Left ventricle myocardium inferior (tissue), 1 donor: ENCODE measurements around the gene UBAC1. TPM values are rescaled to one million over a fixed set of nuclear protein-coding genes. Genes with fewer than 3 reads are reported as not detected.

ENCODE experiments used
- DNase-seq: peaks from one replicate; pipeline ENCODE4 v3.0.0-alpha.2; 2020
- H3K27ac ChIP-seq: fragments of 200-600 bp; replicated peaks from 2 replicates; pipeline ENCODE4 v1.8.0; 2021
- H3K27me3 ChIP-seq: fragments of 200-600 bp; 2 replicates; pipeline ENCODE4 v1.8.0; 2021; ENCODE audit warnings: low read depth
- H3K36me3 ChIP-seq: fragments of 200-600 bp; 2 replicates; pipeline ENCODE4 v1.8.0; 2021
- H3K4me1 ChIP-seq: fragments of 200-600 bp; 2 replicates; pipeline ENCODE4 v1.8.0; 2021
- H3K4me3 ChIP-seq: fragments of 200-600 bp; 2 replicates; pipeline ENCODE4 v1.8.0; 2021; ENCODE audit warnings: mild to moderate bottlenecking, moderate library complexity
- H3K9me3 ChIP-seq: fragments of 200-600 bp; replicated peaks from 2 replicates; pipeline ENCODE4 v1.8.0; 2021
- intact Hi-C: fragments of 100-400 bp; cut with micrococcal nuclease; formaldehyde crosslinking; loops from one replicate; pipeline ENCODE4 v1.11.0; 2022
- total RNA-seq: library from RNA; stranded (reverse); fragmentation: NEBNext Ultra II Directional; extraction: Animal tissue kit (Norgen Biotek cat#: 25700); gene quantifications from one replicate; pipeline ENCODE4 v1.2.1, GENCODE V29; 2021
- TF ChIP-seq, protein P1 (sequence below): fragments of 200-600 bp; IDR thresholded peaks from 2 replicates; pipeline ENCODE4 v1.8.0; 2021; ENCODE audit warnings: antibody characterized with exemption, mild to moderate bottlenecking, borderline replicate concordance
- donor health status: DM: no; HTN: yes; CAD: no; lungs with severe emphysema.

The UBAC1 gene
- total RNA-seq, 1 donor from 2014 or later: 108 TPM

DNA sequence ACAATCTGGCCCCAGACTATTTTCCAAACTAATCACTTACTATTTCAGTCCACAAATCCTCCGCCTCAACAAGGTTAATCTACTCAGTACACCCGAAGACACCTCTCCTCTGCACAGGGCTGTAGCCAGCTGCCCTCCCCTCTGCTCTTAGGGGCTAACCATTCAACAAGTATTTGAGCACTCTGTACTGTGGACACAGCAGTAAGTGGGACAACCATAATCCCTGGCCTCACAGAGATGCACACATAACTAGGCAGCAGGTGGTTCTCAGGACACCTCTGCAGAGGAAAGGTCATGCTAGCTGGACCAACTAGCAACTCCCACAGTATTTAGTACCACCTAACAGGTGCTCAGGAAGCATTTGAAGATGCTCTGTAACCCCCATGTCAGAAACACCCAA is 59.3 kb downstream of the UBAC1 start:
- no peaks in the 10 kb centered on the region for H3K27me3 ChIP-seq
- H3K4me3 ChIP-seq: no peak overlapping the region
- intact Hi-C loops: no loop called here
- peaks cover 44% of the 10 kb centered on the region for H3K4me1 ChIP-seq
- no peaks in the 10 kb centered on the region for H3K9me3 ChIP-seq
- TF ChIP-seq, protein P1, sequence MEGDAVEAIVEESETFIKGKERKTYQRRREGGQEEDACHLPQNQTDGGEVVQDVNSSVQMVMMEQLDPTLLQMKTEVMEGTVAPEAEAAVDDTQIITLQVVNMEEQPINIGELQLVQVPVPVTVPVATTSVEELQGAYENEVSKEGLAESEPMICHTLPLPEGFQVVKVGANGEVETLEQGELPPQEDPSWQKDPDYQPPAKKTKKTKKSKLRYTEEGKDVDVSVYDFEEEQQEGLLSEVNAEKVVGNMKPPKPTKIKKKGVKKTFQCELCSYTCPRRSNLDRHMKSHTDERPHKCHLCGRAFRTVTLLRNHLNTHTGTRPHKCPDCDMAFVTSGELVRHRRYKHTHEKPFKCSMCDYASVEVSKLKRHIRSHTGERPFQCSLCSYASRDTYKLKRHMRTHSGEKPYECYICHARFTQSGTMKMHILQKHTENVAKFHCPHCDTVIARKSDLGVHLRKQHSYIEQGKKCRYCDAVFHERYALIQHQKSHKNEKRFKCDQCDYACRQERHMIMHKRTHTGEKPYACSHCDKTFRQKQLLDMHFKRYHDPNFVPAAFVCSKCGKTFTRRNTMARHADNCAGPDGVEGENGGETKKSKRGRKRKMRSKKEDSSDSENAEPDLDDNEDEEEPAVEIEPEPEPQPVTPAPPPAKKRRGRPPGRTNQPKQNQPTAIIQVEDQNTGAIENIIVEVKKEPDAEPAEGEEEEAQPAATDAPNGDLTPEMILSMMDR: no peak
- no peaks in the 10 kb centered on the region for H3K36me3 ChIP-seq
- no peak overlapping the region for H3K27ac ChIP-seq
- no peak for DNase-seq

- no peaks in the 10 kb centered on the region for H3K9me3 ChIP-seq
- H3K36me3 ChIP-seq: no peaks in the 10 kb centered on the region
- H3K4me3 ChIP-seq: no peak overlapping the region
- TF ChIP-seq, protein P1: no peak
- intact Hi-C loops: no loop called here
- no peak for DNase-seq
- H3K27me3 ChIP-seq: no peaks in the 10 kb centered on the region
- peaks cover 40% of the 10 kb centered on the region for H3K4me1 ChIP-seq
- no peak overlapping the region for H3K27ac ChIP-seq
These were observed 60.0 kb downstream of the UBAC1 start for GRCh38 chr9:135901031-135901758.

DNA sequence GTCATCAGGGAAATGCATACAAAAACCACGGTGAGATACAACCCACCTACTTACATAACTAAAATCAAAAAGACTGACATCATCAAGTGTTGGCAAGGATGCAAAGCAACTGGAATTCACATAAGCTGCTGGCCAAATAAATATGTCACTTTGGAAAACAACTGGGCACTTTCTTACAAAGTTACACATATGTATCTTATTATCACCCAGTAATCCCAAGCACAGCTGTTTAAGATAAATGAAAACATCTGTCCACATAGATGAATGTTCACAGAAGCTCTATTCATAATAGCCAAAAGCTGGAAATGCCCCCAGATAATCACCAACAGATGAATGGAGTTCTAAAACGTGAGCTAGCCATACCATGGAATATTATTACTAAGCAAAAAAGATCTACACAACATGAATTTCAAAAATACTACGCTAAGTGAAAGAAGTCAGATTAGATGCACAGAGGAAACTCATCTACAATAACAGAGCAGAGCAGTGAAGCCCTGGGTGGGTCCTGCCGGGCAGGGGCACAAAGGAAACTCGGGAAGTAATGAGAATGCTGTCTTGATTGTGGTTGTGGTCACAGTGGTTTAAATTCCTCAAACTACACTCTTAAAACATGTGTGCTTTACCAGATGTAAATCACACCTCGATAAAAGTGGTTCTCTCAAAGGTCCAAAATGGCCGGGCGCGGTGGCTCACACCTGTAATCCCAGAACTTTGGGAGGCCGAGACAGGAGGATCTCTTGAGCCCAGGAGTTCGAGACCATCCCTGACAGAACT is 62.4 kb downstream of the UBAC1 start:
- Histone ChIP-seq H3K27ac (no peak overlapping the region), H3K4me3 (no peak overlapping the region), H3K27me3 (no peaks in the 10 kb centered on the region), H3K4me1 (peaks cover 21% of the 10 kb centered on the region), H3K36me3 (no peaks in the 10 kb centered on the region), H3K9me3 (peaks cover 6% of the 10 kb centered on the region)
- no peak for DNase-seq
- TF ChIP-seq, protein P1: no peak
- intact Hi-C loops: no loop called here

- TF ChIP-seq, protein P1: no peak
- peaks cover 20% of the 10 kb centered on the region for H3K4me1 ChIP-seq
- no peaks in the 10 kb centered on the region for H3K36me3 ChIP-seq
- intact Hi-C loops: no loop called here
- DNase-seq: no peak
- H3K4me3 ChIP-seq: no peak overlapping the region
- no peaks in the 10 kb centered on the region for H3K27me3 ChIP-seq
- H3K27ac ChIP-seq: no peak overlapping the region
- H3K9me3 ChIP-seq: peaks cover 6% of the 10 kb centered on the region
These were observed 64.5 kb downstream of the UBAC1 start for GRCh38 chr9:135896626-135897025.

DNA sequence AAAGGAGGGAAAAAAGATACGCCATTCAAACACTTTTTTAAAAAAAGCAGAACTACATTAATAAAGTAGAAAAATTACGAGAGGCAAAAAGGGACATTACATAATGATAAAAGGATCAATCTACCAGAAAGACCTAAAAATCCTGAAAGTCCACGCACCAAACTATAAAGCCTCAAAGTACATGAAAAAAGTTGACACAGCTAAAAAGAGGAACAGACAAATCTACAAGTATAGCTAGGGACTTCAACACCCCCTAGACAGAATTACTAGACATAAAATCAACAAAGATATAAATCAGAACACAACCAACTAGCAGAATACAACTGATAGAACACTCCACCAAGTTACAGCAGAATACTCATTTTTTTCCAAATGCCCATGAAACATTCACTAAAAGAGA is 65.0 kb downstream of the UBAC1 start:
- Histone ChIP-seq H3K27me3 (no peaks in the 10 kb centered on the region), H3K4me3 (no peak overlapping the region), H3K4me1 (peaks cover 24% of the 10 kb centered on the region), H3K9me3 (peaks cover 6% of the 10 kb centered on the region), H3K36me3 (no peaks in the 10 kb centered on the region), H3K27ac (no peak overlapping the region)
- intact Hi-C loops: no loop called here
- TF ChIP-seq, protein P1: no peak
- DNase-seq: no peak
